ENCODE results near the gene TCF7. TPM values are rescaled to one million over a fixed set of nuclear protein-coding genes. Genes with fewer than 3 reads are reported as not detected.

The TCF7 gene
- total RNA-seq, 6 experiments from 2014 or later = 0.99 to 3.9 (median 3.2) TPM

GRCh38 chr5:134127376-134127861, 12.9 kb downstream of the TCF7 start:
- H3K27ac Mint-ChIP-seq = no peak overlapping the region
- TF ChIP-seq CTCF (IDR thresholded peaks at IDR 0.05) = no peak

GRCh38 chr5:134127988-134128647, 13.6 kb downstream of the TCF7 start:
- no peak for TF ChIP-seq CTCF (IDR thresholded peaks at IDR 0.05)
- H3K36me3 Mint-ChIP-seq (ENCODE audit: low read depth) = no peaks in the 10 kb centered on the region

More at GRCh38 chr5:134127376-134127861, 12.9 kb downstream of the TCF7 start:
- peaks cover 39% of the 10 kb centered on the region for H3K4me1 Mint-ChIP-seq (ENCODE audit: low read depth)
- peaks cover 2% of the 10 kb centered on the region for H3K27me3 Mint-ChIP-seq (ENCODE audit: insufficient read depth)
- no peak overlapping the region for H3K4me3 Mint-ChIP-seq
- no peak for DNase-seq
- no peaks in the 10 kb centered on the region for H3K36me3 Mint-ChIP-seq (ENCODE audit: low read depth)
- H3K9me3 Mint-ChIP-seq = no peaks in the 10 kb centered on the region

GRCh38 chr5:134128648-134128995, 14.1 kb downstream of the TCF7 start:
- Mint-ChIP-seq H3K9me3 (no peaks in the 10 kb centered on the region), H3K36me3 (ENCODE audit: low read depth) (no peaks in the 10 kb centered on the region), H3K27ac (no peak overlapping the region), H3K27me3 (ENCODE audit: insufficient read depth) (peaks cover 2% of the 10 kb centered on the region), H3K4me1 (ENCODE audit: low read depth) (peaks cover 33% of the 10 kb centered on the region), H3K4me3 (no peak overlapping the region)
- no peak for TF ChIP-seq CTCF (IDR thresholded peaks at IDR 0.05)
- no peak for DNase-seq

More at GRCh38 chr5:134127988-134128647, 13.6 kb downstream of the TCF7 start:
- H3K27me3 Mint-ChIP-seq (ENCODE audit: insufficient read depth) = peaks cover 2% of the 10 kb centered on the region
- no peak for DNase-seq
- no peak overlapping the region for H3K27ac Mint-ChIP-seq
- H3K4me3 Mint-ChIP-seq = no peak overlapping the region
- peaks cover 38% of the 10 kb centered on the region for H3K4me1 Mint-ChIP-seq (ENCODE audit: low read depth)
- no peaks in the 10 kb centered on the region for H3K9me3 Mint-ChIP-seq

- no peaks in the 10 kb centered on the region for H3K9me3 Mint-ChIP-seq
- no peak overlapping the region for H3K4me3 Mint-ChIP-seq
- TF ChIP-seq CTCF (IDR thresholded peaks at IDR 0.05) = no peak
- H3K27me3 Mint-ChIP-seq (ENCODE audit: insufficient read depth) = peaks cover 2% of the 10 kb centered on the region
- peaks cover 23% of the 10 kb centered on the region for H3K4me1 Mint-ChIP-seq (ENCODE audit: low read depth)
- DNase-seq = no peak
- H3K27ac Mint-ChIP-seq = no peak overlapping the region
- H3K36me3 Mint-ChIP-seq (ENCODE audit: low read depth) = no peaks in the 10 kb centered on the region
Observed at GRCh38 chr5:134129411-134130238, 15.1 kb downstream of the TCF7 start.

GRCh38 chr5:134130239-134130945, 15.9 kb downstream of the TCF7 start:
- peaks cover 16% of the 10 kb centered on the region for H3K4me1 Mint-ChIP-seq (ENCODE audit: low read depth)
- peaks cover 3% of the 10 kb centered on the region for H3K36me3 Mint-ChIP-seq (ENCODE audit: low read depth)

More at GRCh38 chr5:134130239-134130945, 15.9 kb downstream of the TCF7 start:
- Mint-ChIP-seq H3K4me3 (no peak overlapping the region), H3K27me3 (ENCODE audit: insufficient read depth) (peaks cover 2% of the 10 kb centered on the region), H3K27ac (no peak overlapping the region), H3K9me3 (no peaks in the 10 kb centered on the region)
- no peak for DNase-seq
- TF ChIP-seq CTCF (IDR thresholded peaks at IDR 0.05) = no peak

Measured in HFFc6 (cell line).